Measurements from ENCODE around the gene ELMO1.

GRCh38 chr7:37405128-37405527 lies 43.5 kb downstream of the ELMO1 start:
- TF ChIP-seq CTCF (IDR thresholded peaks at IDR 0.05) (no peak), POLR2A (IDR thresholded peaks at IDR 0.05) (no peak), EP300 (IDR thresholded peaks at IDR 0.05) (no peak)

Measured in ovary (tissue), 3 donors.